HUDEP-2 (cell line): ENCODE measurements around the gene CSTB.

Experiments
- DNase-seq, 76 experiments: peaks; one replicate each; lab custom pipeline; 2025; ENCODE audit not compliant: unreplicated experiment in 76 of 76; lab: John Stamatoyannopoulos, UW

Gene CSTB

GRCh38 chr21:43770066-43770655 is 5.9 kb downstream of the CSTB start:
- no peak for DNase-seq

- DNase-seq = no peak
Measured at GRCh38 chr21:43769325-43769958, 6.7 kb downstream of the CSTB start.

- DNase-seq = no peak
Measured at GRCh38 chr21:43768868-43769167, 7.3 kb downstream of the CSTB start.

- DNase-seq = peak in 73 of 76 experiments; percentile 29 to 91 (median 64)
Measured at GRCh38 chr21:43767984-43768867, 7.9 kb downstream of the CSTB start.

GRCh38 chr21:43767498-43767983 is 8.6 kb downstream of the CSTB start:
- DNase-seq = no peak

- DNase-seq = no peak
Measured at GRCh38 chr21:43766734-43767497, 9.2 kb downstream of the CSTB start.

GRCh38 chr21:43764576-43765495 is 11.3 kb downstream of the CSTB start:
- no peak for DNase-seq

GRCh38 chr21:43763901-43764523 is 12.1 kb downstream of the CSTB start:
- no peak for DNase-seq

- no peak for DNase-seq
Measured at GRCh38 chr21:43762303-43763128, 13.6 kb downstream of the CSTB start.

GRCh38 chr21:43761886-43762285 is 14.2 kb downstream of the CSTB start:
- no peak for DNase-seq

GRCh38 chr21:43760391-43760958 is 15.6 kb downstream of the CSTB start:
- no peak for DNase-seq

GRCh38 chr21:43759651-43760050 is 16.5 kb downstream of the CSTB start:
- no peak for DNase-seq

- DNase-seq = no peak
Measured at GRCh38 chr21:43758811-43759210, 17.3 kb downstream of the CSTB start.

- no peak for DNase-seq
Measured at GRCh38 chr21:43758111-43758641, 17.9 kb downstream of the CSTB start.

GRCh38 chr21:43757601-43758000 is 18.5 kb downstream of the CSTB start:
- DNase-seq = no peak

GRCh38 chr21:43755820-43756594 is 20.1 kb downstream of the CSTB start:
- DNase-seq = no peak
